Fibroblast of lung (primary cell): ENCODE measurements around the gene STAT4.

Source experiments
- CTCF ChIP-seq, 2 donors: IDR thresholded peaks in 1 of 2; conservative IDR thresholded peaks in 1 of 2; 1 replicate in 1 of 2; 2 replicates in 1 of 2; pipeline ENCODE4 v1.5.1; 2011 to 2012; ENCODE audit warnings: low read length in 2 of 2, control low read depth in 1 of 2, inconsistent platforms in 1 of 2, low read depth in 1 of 2, mild to moderate bottlenecking in 1 of 2
- EZH2 ChIP-seq: IDR thresholded peaks from 2 replicates; pipeline ENCODE4 v1.5.1; 2012; ENCODE audit warnings: low read length, control low read depth, mild to moderate bottlenecking; ENCODE audit errors: missing control alignments

- TF ChIP-seq CTCF (conservative IDR thresholded peaks at IDR 0.05 in 1 of 2, IDR thresholded peaks at IDR 0.05 in 1 of 2; ENCODE audit: low read depth in 1 of 2, low read length in 2 of 2), result no peak
- TF ChIP-seq EZH2, result no peak
Observed at GRCh38 chr2:190987938-190988337, 162.9 kb downstream of the STAT4 start.
